AG09309 (cell line): ENCODE results near the gene PHF2.

ENCODE experiments used
- DNase-seq: peaks from one replicate; pipeline ENCODE4 v3.0.0-alpha.2; 2010; ENCODE audit warnings: low read depth
- H3K4me3 ChIP-seq: 2 replicates; pipeline ENCODE4 v1.5.1; 2011; ENCODE audit warnings: mild to moderate bottlenecking, low read depth, low read length, moderate library complexity; ENCODE audit not compliant: control insufficient read depth
- CTCF ChIP-seq: IDR thresholded peaks from 2 replicates; pipeline ENCODE4 v1.5.1; 2011; ENCODE audit warnings: mild to moderate bottlenecking, low read depth, low read length, inconsistent platforms; ENCODE audit not compliant: insufficient read depth, control insufficient read depth; ENCODE audit errors: missing control alignments

The PHF2 gene

GRCh38 chr9:93577975-93578682, 1.7 kb downstream of the PHF2 start:
- no peak for TF ChIP-seq CTCF
- DNase-seq = no peak
- H3K4me3 ChIP-seq = peak overlapping the region; percentile 61

- no peak for TF ChIP-seq CTCF
- DNase-seq = no peak
- no peak overlapping the region for H3K4me3 ChIP-seq
Measured at GRCh38 chr9:93578844-93579243, 2.5 kb downstream of the PHF2 start.

DNA sequence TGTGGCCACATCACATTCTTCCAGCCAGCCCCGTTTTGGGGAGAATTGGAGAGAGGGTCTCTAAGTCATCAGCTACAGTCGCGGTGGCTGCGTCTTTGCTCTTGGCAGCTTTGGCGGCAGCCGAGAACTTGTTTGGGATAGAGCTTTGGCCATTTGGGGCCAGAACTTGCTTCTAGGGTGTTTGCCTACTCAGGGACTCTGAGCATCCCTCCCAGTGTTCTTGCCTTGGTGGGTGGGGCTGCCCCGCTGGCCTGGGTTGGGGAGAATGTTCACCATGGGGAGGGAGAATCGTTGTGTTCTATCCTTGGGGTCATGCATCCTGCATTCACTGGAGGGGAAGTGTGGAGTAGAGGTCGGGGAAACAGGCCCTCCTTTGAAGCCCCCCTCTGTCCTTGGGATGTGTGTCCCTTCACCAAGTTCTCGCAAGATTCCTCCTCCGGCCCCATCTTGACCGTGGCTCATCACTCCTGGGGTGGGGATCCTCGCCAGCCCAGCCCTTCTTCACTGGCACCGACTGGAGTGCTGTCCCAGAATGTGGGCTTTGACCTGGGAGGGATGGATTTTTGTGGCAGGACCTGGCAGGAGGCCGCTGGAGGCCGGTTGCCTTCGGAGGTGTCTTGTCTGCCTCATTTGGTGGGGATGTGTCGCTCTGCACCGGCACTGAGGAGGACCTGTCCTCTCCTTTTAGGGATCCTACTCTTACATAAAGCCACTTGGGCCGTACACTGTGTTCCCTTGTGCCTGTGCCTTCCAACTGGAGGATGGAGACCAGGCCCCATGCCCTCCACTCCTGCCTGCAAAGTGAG, 3.5 kb downstream of the PHF2 start:
- no peak for TF ChIP-seq CTCF
- DNase-seq = no peak
- no peak overlapping the region for H3K4me3 ChIP-seq

DNA sequence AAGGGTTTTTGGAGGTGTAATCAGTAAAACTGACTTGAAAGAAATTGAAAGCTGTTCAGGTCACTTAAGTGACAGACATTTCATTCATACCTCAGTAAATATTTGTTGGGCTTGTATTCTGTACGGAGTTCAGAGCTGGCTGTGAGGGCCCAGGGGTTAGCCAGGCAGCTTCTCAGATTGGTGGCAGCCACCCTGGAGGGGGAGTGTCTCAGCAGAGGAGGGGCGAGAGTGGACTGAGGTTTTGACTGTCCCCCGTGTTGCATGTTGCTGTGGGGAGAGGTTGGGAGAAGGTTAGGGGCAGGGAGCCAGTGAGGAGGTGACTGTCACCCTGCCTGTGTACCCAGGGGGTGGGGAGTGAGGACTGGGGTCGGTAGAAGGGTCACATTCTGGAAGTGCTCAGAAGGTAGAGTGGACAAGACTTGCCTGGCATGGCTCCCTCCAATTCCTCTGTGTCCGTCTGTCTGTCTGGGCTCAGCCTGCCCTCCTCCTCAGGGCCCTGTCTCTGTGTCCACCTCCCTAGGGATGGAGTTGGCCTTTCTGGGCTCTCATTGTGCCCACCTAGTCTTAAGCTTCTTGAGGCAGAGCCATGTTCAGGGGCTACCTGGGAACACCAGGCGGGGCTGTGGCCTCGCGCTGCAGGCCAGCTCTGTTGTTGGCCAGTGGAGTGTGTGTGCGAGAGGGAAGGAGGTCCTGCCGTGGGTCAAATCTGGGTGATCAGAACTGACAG, 4.4 kb downstream of the PHF2 start:
- TF ChIP-seq CTCF = no peak
- no peak overlapping the region for H3K4me3 ChIP-seq
- DNase-seq = no peak

DNA sequence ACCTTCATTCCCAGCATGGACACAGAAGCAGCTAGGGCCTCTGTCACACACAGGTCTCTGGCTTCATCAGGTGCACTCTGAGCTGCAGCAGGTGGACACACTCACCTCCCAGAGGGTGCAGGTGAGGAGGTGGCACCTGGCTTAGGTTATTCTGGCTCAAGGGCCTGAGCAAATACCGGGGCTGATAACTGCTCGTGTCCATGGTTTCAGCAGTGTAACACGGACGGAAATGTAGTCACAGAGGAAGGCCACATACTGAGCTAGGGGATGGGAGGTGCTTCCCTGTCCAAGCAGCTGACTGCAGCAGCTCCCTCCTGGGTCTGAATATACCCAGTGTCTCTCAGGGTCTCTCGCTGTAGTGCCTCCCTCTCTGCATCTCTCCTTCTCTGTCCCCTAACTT, 5.7 kb downstream of the PHF2 start:
- no peak for TF ChIP-seq CTCF
- H3K4me3 ChIP-seq = no peak overlapping the region
- DNase-seq = no peak

GRCh38 chr9:93582550-93582949, 6.2 kb downstream of the PHF2 start:
- H3K4me3 ChIP-seq = no peak overlapping the region
- TF ChIP-seq CTCF = no peak
- DNase-seq = no peak
